Heart left ventricle (tissue), 16 donors: ENCODE results near the gene MKKS. TPM values are rescaled to one million over a fixed set of nuclear protein-coding genes. Genes with fewer than 3 reads are reported as not detected.
A peak's percentile ranks its signal among the peaks of the same experiment; 100 is the strongest.

Source experiments
- ATAC-seq, 4 donors: fragments of 200-7000 bp; cut with Tn5 transposase; one replicate each; pipeline ENCODE4 v1.9.1; 2020 to 2022; ENCODE audit warnings: moderate library complexity in 4 of 4, mild to moderate bottlenecking in 3 of 4, moderate number of reproducible peaks in 1 of 4
- DNase-seq, 5 donors: peaks; one replicate each; pipeline ENCODE4 v3.0.0-alpha.2; 2020
- H3K27ac ChIP-seq, 12 donors: fragments of 200-600 bp; sonication (generic) in 4 of 12; one replicate each; pipeline versions ENCODE4 v1.5.0 to v1.8.0; 2016 to 2022; ENCODE audit warnings: mild to moderate bottlenecking in 2 of 12
- H3K27me3 ChIP-seq, 9 donors: fragments of 200-600 bp; sonication (generic) in 2 of 9; one replicate each; pipeline versions ENCODE4 v1.5.1 to v1.8.0; 2016 to 2022; ENCODE audit warnings: mild to moderate bottlenecking in 3 of 9
- H3K36me3 ChIP-seq, 9 donors: fragments of 200-600 bp; sonication (generic) in 2 of 9; one replicate each; pipeline versions ENCODE4 v1.5.0 to v1.8.0; 2018 to 2022; ENCODE audit warnings: mild to moderate bottlenecking in 2 of 9
- H3K4me1 ChIP-seq, 12 donors: fragments of 200-600 bp; sonication (generic) in 4 of 12; one replicate each; pipeline versions ENCODE4 v1.5.0 to v1.8.0; 2016 to 2022; ENCODE audit warnings: mild to moderate bottlenecking in 3 of 12
- H3K4me3 ChIP-seq, 12 donors: fragments of 200-600 bp; sonication (generic) in 4 of 12; one replicate each; pipeline versions ENCODE4 v1.5.0 to v1.8.0; 2017 to 2022; ENCODE audit warnings: mild to moderate bottlenecking in 9 of 12, moderate library complexity in 4 of 12
- H3K9me3 ChIP-seq, 12 donors: fragments of 200-600 bp; sonication (generic) in 4 of 12; one replicate each; pipeline versions ENCODE4 v1.5.0 to v1.8.0; 2016 to 2022; ENCODE audit warnings: mild to moderate bottlenecking in 1 of 12
- POLR2A ChIP-seq, 2 donors: fragments of 450-650 bp; IDR thresholded peaks; one replicate each; pipeline ENCODE4 v1.6.1; 2017; ENCODE audit warnings: antibody characterized with exemption in 2 of 2, mild to moderate bottlenecking in 2 of 2, moderate library complexity in 2 of 2
- WGBS, 4 donors: extraction: QIAGEN DNeasy Blood & Tissue Kit in 2 of 4; methylation state at CpG; one replicate each; pipeline versions ENCODE4 v1.1.5 to v1.1.7; 2013 to 2018; 5-methylcytosine and 5-hydroxymethylcytosine counted together
- intact Hi-C, 10 donors: fragments of 100-400 bp; cut with DNase I; formaldehyde crosslinking; loops; one replicate each; pipeline versions ENCODE4 v1.11.1 to v1.14.2; 2022
- polyA plus RNA-seq, 2 donors: library from polyadenylated mRNA; stranded (reverse); fragments of 200-250 nt; gene quantifications; one replicate each; pipeline ENCODE4 v1.2.3, GENCODE V29; 2013
- total RNA-seq, 9 donors: library from RNA; depleted of rRNA in 2 of 9; stranded (reverse); fragments of >200 nt in 2 of 9; fragmentation: NEBNext Ultra II Directional in 3 of 9; extraction: Animal tissue kit (Norgen Biotek cat#: 25700) in 3 of 9; gene quantifications; one replicate each; pipeline versions ENCODE4 v1.1.0 to v1.2.4, GENCODE V29; 2016 to 2023
- TF ChIP-seq, protein P1 (sequence below), 12 donors: fragments of 200-600 bp; sonication (generic) in 4 of 12; IDR thresholded peaks; one replicate each; pipeline versions ENCODE4 v1.5.0 to v1.8.0; 2018 to 2022; ENCODE audit warnings: antibody characterized with exemption in 12 of 12, mild to moderate bottlenecking in 5 of 12
- donor health status: ischemic (EF 13 %, LVEDD 7.1; RV severe dilation, severe dysfunction).
- donor health status: healthy with polysubstance abuse.
- donor health status: DM: no; HTN: yes; CAD: no.
- donor health status: DM: no; HTN: no; CAD: no.
- donor health status: ischemic (EF 25% LVEDD 6.9; RV normal size, moderate dysfunction).
- donor health status: ischemic (EF 25% LVEDD 5.7; RV mildly dilated, moderate dysfunction).
- donor health status: healthy.
- donor health status: DM: yes; HTN: yes; CAD: no.
- donor health status: ischemic (EF 35%, LVEDD 5.7; RV mildly dilated, moderate dysfunction).
- donor health status: nonischemic (EF 11% LVEDD 7.7; RV severe dilation, severe dysfunction).
- donor health status: DM: yes; HTN: yes; CAD: no.
- donor health status: PGD.
- donor health status: ischemic (EF 29% LVEDD 5.4; RV normal size, mild dysfunction).
- donor health status: nonischemic (EF 23%, LVEDD 6.1; RV moderate dilation, normal function).

MKKS gene
- total and polyA plus RNA-seq, 11 donors, result 12.0 to 30.1 (median 19.0) TPM

DNA sequence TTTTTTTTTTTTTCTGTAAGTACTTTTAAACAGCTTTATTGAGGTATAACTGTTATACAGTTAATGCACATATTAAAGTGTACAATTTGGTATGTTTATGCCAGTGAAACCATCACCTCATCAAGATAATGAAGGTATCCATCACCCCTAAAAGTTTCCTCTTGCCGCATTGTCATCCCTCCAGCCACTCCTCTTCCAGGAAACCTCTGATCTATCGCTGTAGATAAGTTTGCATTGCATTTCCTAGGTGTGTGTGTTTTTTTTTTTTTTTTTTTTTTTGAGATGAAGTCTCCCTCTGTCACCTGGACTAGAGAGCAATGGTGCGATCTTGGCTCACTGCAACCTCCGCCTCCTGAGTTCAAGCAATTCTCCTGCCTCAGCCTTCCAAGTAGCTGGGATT lies 4.2 kb upstream of the MKKS start:
- no peaks in the 10 kb centered on the region for H3K36me3 ChIP-seq
- H3K4me3 ChIP-seq, result no peak overlapping the region
- no peaks in the 10 kb centered on the region for H3K9me3 ChIP-seq
- no peaks in the 10 kb centered on the region for H3K27me3 ChIP-seq
- no peak overlapping the region for H3K27ac ChIP-seq
- TF ChIP-seq POLR2A (IDR thresholded peaks at IDR 0.05), result no peak
- TF ChIP-seq, protein P1, sequence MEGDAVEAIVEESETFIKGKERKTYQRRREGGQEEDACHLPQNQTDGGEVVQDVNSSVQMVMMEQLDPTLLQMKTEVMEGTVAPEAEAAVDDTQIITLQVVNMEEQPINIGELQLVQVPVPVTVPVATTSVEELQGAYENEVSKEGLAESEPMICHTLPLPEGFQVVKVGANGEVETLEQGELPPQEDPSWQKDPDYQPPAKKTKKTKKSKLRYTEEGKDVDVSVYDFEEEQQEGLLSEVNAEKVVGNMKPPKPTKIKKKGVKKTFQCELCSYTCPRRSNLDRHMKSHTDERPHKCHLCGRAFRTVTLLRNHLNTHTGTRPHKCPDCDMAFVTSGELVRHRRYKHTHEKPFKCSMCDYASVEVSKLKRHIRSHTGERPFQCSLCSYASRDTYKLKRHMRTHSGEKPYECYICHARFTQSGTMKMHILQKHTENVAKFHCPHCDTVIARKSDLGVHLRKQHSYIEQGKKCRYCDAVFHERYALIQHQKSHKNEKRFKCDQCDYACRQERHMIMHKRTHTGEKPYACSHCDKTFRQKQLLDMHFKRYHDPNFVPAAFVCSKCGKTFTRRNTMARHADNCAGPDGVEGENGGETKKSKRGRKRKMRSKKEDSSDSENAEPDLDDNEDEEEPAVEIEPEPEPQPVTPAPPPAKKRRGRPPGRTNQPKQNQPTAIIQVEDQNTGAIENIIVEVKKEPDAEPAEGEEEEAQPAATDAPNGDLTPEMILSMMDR (IDR thresholded peaks at IDR 0.05), result no peak
- intact Hi-C loops, result no loop called here
- DNase-seq, result no peak
- 79 to 95% (median 83%) methylated on average over 4 of the region's 4 CpGs for WGBS, 4 donors
- peaks cover 0 to 10% (median 4%) of the 10 kb centered on the region in 12 donors for H3K4me1 ChIP-seq
- no peak for ATAC-seq

DNA sequence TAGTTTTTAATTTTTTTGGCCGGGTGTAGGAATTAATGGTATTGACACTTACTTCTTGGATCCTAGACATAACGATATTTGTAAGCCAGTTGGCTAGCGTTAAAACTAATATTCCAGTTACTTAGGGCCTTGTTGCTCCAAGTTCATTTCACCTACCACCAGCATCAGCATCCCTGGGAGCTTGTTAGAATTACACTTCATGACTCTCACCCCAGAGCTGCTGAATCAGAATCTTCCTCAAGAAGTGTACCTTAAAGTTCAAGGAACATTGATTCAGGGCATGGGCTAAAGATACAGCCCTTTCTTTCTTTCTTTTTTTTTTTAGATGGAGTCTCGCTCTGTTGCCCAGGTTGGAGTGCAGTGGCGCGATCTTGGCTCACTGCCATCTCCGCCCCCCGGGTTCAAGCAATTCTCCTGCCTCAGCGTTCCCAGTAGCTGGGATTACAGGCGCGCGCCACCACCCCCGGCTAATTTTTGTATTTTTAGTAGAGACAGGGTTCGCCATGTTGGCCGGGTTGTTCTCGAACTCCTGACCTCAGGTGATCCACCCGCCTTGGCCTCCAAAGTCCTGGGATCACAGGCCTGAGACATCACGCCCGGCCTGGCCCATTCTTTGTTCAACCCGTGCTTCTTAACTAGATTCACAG lies 2.2 kb upstream of the MKKS start:
- TF ChIP-seq, protein P1 (IDR thresholded peaks at IDR 0.05), result no peak
- TF ChIP-seq POLR2A (IDR thresholded peaks at IDR 0.05), result no peak
- ATAC-seq (no peak), DNase-seq (no peak)
- intact Hi-C loops, result no loop called here
- Histone ChIP-seq H3K27me3 (no peaks in the 10 kb centered on the region), H3K9me3 (no peaks in the 10 kb centered on the region), H3K4me1 (peaks cover 3 to 29% (median 20%) of the 10 kb centered on the region in 12 donors), H3K4me3 (peak overlapping the region in 1 of 12 donors; percentile 92), H3K27ac (peak overlapping the region in 1 of 12 donors; percentile 98), H3K36me3 (no peaks in the 10 kb centered on the region)
- WGBS, 4 donors, result 95 to 98% (median 97%) methylated on average over 20 of the region's 20 CpGs

DNA sequence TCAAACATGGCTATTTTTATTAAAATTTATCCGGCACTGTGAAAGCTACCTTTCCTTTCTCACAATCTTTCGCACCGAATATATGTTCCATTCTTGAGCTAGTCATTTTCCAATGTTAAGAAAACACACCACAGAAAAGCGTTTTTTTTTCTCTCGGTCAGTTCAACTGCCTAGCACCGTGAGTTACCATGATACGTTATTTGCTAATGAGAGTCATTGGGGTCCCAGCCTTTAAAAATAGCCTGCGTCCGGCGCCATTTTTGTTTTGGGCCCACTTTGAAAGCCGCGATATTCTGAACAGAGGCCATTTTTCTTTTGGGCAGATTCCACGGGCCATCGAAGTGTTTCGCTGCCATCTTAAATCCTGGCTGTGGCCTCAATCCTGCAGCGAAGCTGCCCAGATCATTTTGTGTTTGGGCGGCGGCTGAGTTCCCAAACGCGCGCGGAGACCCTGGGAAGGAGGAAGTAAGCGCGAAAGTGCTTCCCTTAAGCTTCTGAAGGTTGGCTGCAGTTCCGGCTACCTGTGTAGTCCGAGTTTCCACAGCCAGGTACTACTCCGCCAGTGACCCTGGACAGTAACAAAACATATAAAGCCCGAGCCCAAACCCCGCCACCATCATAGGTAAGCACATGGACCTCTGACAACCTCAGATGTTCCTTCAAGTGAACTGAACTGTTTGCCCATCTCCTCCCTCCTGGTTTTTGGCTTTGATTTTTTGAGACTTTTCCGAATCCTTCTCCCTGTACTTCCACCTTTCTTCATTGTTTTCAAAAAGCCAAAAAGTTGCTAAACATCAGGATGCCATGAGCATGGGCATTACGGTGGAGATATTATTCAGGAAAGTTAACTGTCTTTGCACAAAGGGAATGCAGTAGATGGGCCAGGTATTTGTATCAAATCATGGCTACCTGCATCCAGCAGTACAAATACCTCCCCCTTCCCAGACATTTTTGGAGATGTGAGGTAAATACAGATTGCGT lies 1.1 kb upstream of the MKKS start, which contains the start of gene SLX4IP:
Gene SLX4IP, plus strand, starts transcription at position 474 of the 981 bp plus-strand sequence. CDS start 22,900 bp downstream, outside the sequence.
- Histone ChIP-seq H3K27ac (peak within 1 kb of the TSS; percentile 89 to 98 (median 92)), H3K27me3 (no peaks in the 10 kb centered on the region), H3K4me1 (peaks cover 3 to 38% (median 22%) of the 10 kb centered on the region in 12 donors), H3K36me3 (no peaks in the 10 kb centered on the region), H3K4me3 (peak within 1 kb of the TSS; percentile 47 to 97 (median 82)), H3K9me3 (no peaks in the 10 kb centered on the region)
- DNase-seq (peak; percentile 91 to 96 (median 95)), ATAC-seq (peak; percentile 82 to 90 (median 88))
- WGBS, 4 donors, result 2 to 3% (median 3%) methylated on average over 32 of the region's 32 CpGs
- intact Hi-C loops, result loop anchor here in 2 of 10 donors (2.0 kb wide), 1 partner anchor 32 kb away; no protein-coding TSS in a partner anchor
- TF ChIP-seq POLR2A (IDR thresholded peaks at IDR 0.05), result peak in 1 of 2 donors; percentile 39
- TF ChIP-seq, protein P1 (IDR thresholded peaks at IDR 0.05), result no peak
